Measurements from ENCODE around the gene PPP2R3B.

DNA sequence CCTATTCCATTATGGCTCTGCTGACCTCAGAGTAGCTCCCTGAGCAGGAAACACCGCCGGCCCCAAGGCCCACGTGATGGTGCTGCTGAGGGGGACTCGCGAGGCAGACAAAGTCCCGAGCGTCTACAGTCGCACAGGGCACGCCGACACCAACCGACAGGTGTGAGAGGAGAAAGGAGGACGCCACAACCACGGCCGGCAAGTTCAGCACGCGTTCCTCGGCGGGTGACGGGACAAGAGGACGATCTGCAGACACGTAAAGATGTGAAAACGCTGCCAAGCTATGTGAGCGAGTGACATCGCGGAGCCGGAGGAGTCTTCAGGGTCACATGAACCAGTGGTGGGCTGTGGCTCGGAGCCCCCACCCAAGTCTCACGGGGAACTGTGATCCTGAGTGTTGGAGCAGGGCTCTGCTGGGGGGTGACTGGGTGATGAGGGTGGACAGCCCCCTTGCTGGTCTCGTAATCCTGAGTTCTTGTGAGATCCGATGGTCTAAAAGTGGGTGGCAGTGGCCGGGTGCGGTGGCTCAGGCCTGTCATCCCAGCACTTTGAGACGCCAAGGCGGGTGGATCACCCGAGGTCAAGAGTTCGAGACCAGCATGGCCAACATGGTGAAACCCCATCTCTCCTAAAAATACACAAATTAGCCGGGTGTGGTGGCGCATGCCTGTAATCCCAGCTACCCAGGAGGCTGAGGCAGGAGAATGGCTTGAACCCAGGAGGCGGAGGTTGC lies 34.0 kb downstream of the PPP2R3B start:
- no peak for TF ChIP-seq POLR2A (IDR thresholded peaks at IDR 0.05)
- TF ChIP-seq, protein P1, sequence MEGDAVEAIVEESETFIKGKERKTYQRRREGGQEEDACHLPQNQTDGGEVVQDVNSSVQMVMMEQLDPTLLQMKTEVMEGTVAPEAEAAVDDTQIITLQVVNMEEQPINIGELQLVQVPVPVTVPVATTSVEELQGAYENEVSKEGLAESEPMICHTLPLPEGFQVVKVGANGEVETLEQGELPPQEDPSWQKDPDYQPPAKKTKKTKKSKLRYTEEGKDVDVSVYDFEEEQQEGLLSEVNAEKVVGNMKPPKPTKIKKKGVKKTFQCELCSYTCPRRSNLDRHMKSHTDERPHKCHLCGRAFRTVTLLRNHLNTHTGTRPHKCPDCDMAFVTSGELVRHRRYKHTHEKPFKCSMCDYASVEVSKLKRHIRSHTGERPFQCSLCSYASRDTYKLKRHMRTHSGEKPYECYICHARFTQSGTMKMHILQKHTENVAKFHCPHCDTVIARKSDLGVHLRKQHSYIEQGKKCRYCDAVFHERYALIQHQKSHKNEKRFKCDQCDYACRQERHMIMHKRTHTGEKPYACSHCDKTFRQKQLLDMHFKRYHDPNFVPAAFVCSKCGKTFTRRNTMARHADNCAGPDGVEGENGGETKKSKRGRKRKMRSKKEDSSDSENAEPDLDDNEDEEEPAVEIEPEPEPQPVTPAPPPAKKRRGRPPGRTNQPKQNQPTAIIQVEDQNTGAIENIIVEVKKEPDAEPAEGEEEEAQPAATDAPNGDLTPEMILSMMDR (IDR thresholded peaks at IDR 0.05): no peak

Measured in right lobe of liver (tissue), 4 donors.